Gastrocnemius medialis (tissue), 4 donors: Measurements from ENCODE around the gene LHFPL2. TPM values are rescaled to one million over a fixed set of nuclear protein-coding genes. Genes with fewer than 3 reads are reported as not detected.

Experiments
- ATAC-seq, 2 donors: fragments of 150-250 bp; one replicate each; pipeline ENCODE4 v1.9.1; 2016
- DNase-seq, 2 donors: peaks; one replicate each; pipeline ENCODE4 v3.0.0-alpha.2; 2019
- H3K27ac ChIP-seq, 4 donors: fragments of 200-600 bp; sonication (generic); 1 replicate in 1 of 4; 2 replicates in 3 of 4; pipeline ENCODE4 v1.5.1; 2016 to 2018; ENCODE audit warnings: mild to moderate bottlenecking in 2 of 4, moderate library complexity in 1 of 4
- H3K27me3 ChIP-seq, 3 donors: fragments of 200-600 bp; sonication (generic) in 2 of 3; 1 replicate in 1 of 3; 2 replicates in 2 of 3; pipeline versions ENCODE4 v1.5.1 to v1.6.0; 2016 to 2019; ENCODE audit warnings: mild to moderate bottlenecking in 1 of 3, moderate library complexity in 1 of 3
- H3K36me3 ChIP-seq, 2 donors: fragments of 200-600 bp; sonication (generic) in 1 of 2; one replicate each; pipeline ENCODE4 v1.5.1; 2017 to 2018
- H3K4me1 ChIP-seq, 2 donors: fragments of 200-600 bp; sonication (generic) in 1 of 2; one replicate each; pipeline ENCODE4 v1.5.1; 2016 to 2017; ENCODE audit warnings: mild to moderate bottlenecking in 2 of 2
- H3K4me3 ChIP-seq, 4 donors: fragments of 200-600 bp; sonication (generic) in 3 of 4; 1 replicate in 1 of 4; 2 replicates in 3 of 4; pipeline ENCODE4 v1.5.1; 2016 to 2019; ENCODE audit warnings: mild to moderate bottlenecking in 2 of 4
- H3K9me3 ChIP-seq, 3 donors: fragments of 200-600 bp; sonication (generic) in 2 of 3; 1 replicate in 1 of 3; 2 replicates in 2 of 3; pipeline ENCODE4 v1.5.1; 2016 to 2019
- POLR2A ChIP-seq, 2 donors: fragments of 450-650 bp; IDR thresholded peaks; one replicate each; pipeline ENCODE4 v1.6.1; 2017; ENCODE audit warnings: antibody characterized with exemption in 2 of 2, mild to moderate bottlenecking in 2 of 2, moderate library complexity in 2 of 2
- in situ Hi-C, 4 donors: fragments of 200-750 bp; cut with MboI; loops; one replicate each; pipeline versions ENCODE4 v1.15.0 to v1.8.0; 2017; ENCODE audit warnings: low sequenced_read_pairs in 4 of 4
- intact Hi-C: fragments of 100-400 bp; cut with DNase I; formaldehyde crosslinking; loops from one replicate; pipeline ENCODE4 v1.15.1; 2023; ENCODE audit warnings: low total_unique reads
- total RNA-seq, 4 donors: library from RNA; depleted of rRNA; stranded (reverse); fragments of >200 nt; gene quantifications; one replicate each; pipeline versions ENCODE4 v1.1.0 to v1.2.3, GENCODE V29; 2016
- TF ChIP-seq, protein P1 (sequence below), 5 experiments: fragments of 450-650 bp in 3 of 5; fragments of 200-600 bp in 2 of 5; sonication (generic) in 2 of 5; IDR thresholded peaks in 4 of 5; conservative IDR thresholded peaks in 1 of 5; 1 replicate in 4 of 5; 2 replicates in 1 of 5; pipeline ENCODE4 v1.5.1; 2016 to 2019; ENCODE audit warnings: antibody characterized with exemption in 5 of 5, mild to moderate bottlenecking in 3 of 5, moderate library complexity in 3 of 5

LHFPL2 gene
- total RNA-seq, 4 donors from 2014 or later = 3.4 to 4.7 (median 3.5) TPM

DNA sequence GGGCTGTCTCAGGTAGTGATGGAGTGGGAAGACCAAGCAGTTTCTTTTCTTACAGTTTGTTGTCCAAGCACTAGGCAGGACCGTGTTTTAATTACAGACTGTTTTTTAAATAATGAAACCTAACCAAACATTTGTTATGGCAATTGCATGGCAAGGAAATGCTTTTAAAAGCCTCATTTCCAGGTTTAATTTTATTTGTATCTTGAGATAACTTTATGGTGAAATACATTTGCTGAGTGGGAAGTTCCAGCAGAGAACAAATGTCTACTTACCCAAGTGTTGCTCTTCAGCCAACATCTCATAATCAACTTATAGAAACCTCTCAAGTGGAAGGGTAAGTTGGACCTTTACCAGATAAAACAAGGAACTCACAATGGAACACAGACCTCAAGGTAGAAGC, 11.8 kb upstream of the LHFPL2 start:
- no peaks in the 10 kb centered on the region for H3K9me3 ChIP-seq
- in situ Hi-C loops (no loop called here), intact Hi-C loops (no loop called here)
- DNase-seq (no peak), ATAC-seq (no peak)
- no peak overlapping the region for H3K27ac ChIP-seq
- H3K36me3 ChIP-seq = no peaks in the 10 kb centered on the region
- H3K4me3 ChIP-seq = no peak overlapping the region
- no peaks in the 10 kb centered on the region for H3K27me3 ChIP-seq
- TF ChIP-seq, protein P1, sequence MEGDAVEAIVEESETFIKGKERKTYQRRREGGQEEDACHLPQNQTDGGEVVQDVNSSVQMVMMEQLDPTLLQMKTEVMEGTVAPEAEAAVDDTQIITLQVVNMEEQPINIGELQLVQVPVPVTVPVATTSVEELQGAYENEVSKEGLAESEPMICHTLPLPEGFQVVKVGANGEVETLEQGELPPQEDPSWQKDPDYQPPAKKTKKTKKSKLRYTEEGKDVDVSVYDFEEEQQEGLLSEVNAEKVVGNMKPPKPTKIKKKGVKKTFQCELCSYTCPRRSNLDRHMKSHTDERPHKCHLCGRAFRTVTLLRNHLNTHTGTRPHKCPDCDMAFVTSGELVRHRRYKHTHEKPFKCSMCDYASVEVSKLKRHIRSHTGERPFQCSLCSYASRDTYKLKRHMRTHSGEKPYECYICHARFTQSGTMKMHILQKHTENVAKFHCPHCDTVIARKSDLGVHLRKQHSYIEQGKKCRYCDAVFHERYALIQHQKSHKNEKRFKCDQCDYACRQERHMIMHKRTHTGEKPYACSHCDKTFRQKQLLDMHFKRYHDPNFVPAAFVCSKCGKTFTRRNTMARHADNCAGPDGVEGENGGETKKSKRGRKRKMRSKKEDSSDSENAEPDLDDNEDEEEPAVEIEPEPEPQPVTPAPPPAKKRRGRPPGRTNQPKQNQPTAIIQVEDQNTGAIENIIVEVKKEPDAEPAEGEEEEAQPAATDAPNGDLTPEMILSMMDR (IDR thresholded peaks at IDR 0.05 in 4 of 5, conservative IDR thresholded peaks at IDR 0.05 in 1 of 5) = no peak
- no peak for TF ChIP-seq POLR2A (IDR thresholded peaks at IDR 0.05)
- peaks cover 0 to 5% of the 10 kb centered on the region in 2 donors for H3K4me1 ChIP-seq

DNA sequence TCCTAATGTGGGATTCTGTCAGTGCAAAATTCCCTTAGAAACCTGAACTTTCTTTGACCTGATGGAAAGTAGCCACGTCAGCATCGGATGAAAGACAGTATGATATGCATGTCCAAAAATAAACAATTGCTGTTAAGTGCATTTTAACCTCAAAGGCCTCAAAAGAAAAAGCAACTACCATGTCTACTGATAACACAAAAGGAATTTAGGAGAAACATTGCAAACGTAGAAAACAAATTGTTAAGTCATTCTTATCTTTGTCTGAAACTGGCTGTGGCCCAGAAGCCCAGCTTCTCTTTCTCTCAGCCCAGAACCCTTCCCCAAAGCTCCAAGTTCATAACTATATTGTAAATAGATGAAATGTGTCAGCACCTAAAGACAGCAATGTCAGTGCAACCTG, 11.1 kb upstream of the LHFPL2 start:
- H3K4me1 ChIP-seq = peaks cover 0 to 5% of the 10 kb centered on the region in 2 donors
- no peak overlapping the region for H3K4me3 ChIP-seq
- ATAC-seq (no peak), DNase-seq (no peak)
- in situ Hi-C loops = loop anchor here in 1 of 4 donors (10.0 kb wide), 1 partner anchor 195 kb away; no protein-coding TSS in a partner anchor
- H3K9me3 ChIP-seq = no peaks in the 10 kb centered on the region
- TF ChIP-seq, protein P1 (IDR thresholded peaks at IDR 0.05 in 4 of 5, conservative IDR thresholded peaks at IDR 0.05 in 1 of 5) = no peak
- no peak for TF ChIP-seq POLR2A (IDR thresholded peaks at IDR 0.05)
- H3K27ac ChIP-seq = no peak overlapping the region
- H3K36me3 ChIP-seq = no peaks in the 10 kb centered on the region
- H3K27me3 ChIP-seq = no peaks in the 10 kb centered on the region
- intact Hi-C loops = no loop called here

DNA sequence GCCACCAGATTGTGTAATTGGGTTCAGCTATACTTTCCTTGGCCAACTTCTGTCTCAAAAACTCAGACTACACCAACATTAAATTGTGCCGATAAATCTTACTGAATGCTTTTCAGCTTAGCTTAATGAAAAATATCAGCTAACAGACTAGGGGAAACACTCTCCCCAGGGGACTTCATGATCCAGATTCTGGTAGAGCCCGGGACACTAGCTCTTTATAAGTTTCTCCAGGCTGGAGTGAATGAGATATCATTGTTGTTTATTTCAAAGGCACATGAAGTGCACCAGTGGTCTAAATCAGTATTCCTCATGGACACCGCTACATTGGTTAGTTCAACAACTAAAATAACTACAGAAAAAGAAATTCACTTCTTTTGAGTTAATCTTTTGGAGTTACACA, 10.5 kb upstream of the LHFPL2 start:
- Histone ChIP-seq H3K4me3 (no peak overlapping the region), H3K36me3 (no peaks in the 10 kb centered on the region), H3K4me1 (peaks cover 0 to 5% of the 10 kb centered on the region in 2 donors), H3K9me3 (no peaks in the 10 kb centered on the region), H3K27me3 (no peaks in the 10 kb centered on the region), H3K27ac (peak overlapping the region in 1 of 4 donors; percentile 14)
- TF ChIP-seq, protein P1 (IDR thresholded peaks at IDR 0.05 in 4 of 5, conservative IDR thresholded peaks at IDR 0.05 in 1 of 5) = no peak
- no peak for TF ChIP-seq POLR2A (IDR thresholded peaks at IDR 0.05)
- in situ Hi-C loops (loop anchor here in 1 of 4 donors (10.0 kb wide), 1 partner anchor 194 kb away; no protein-coding TSS in a partner anchor), intact Hi-C loops (no loop called here)
- DNase-seq (no peak), ATAC-seq (peak in 1 of 2 donors; percentile 54)

DNA sequence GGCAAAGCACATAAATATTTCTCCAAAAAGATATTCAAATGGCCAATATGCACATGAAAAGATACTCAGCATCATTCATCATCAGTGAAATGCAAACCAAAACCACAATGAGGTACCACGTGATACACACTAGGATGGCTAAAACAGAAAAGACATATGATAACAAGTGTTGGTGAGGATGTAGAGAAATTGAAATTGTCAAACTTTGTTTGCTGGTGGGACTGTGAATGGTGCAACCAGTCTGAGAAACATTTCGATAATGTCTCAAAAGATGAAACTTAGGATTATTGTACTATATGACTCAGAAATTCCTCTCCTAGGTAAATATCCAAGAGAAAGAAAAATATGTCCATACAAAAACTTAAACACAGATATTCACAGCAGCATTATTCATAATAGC, 8.6 kb upstream of the LHFPL2 start:
- H3K4me1 ChIP-seq = peaks cover 0 to 5% of the 10 kb centered on the region in 2 donors
- H3K9me3 ChIP-seq = no peaks in the 10 kb centered on the region
- H3K4me3 ChIP-seq = no peak overlapping the region
- no peak overlapping the region for H3K27ac ChIP-seq
- DNase-seq (no peak), ATAC-seq (no peak)
- intact Hi-C loops (no loop called here), in situ Hi-C loops (loop anchor here in 1 of 4 donors (10.0 kb wide), 1 partner anchor 192 kb away; no protein-coding TSS in a partner anchor)
- no peaks in the 10 kb centered on the region for H3K27me3 ChIP-seq
- TF ChIP-seq POLR2A (IDR thresholded peaks at IDR 0.05) = no peak
- TF ChIP-seq, protein P1 (IDR thresholded peaks at IDR 0.05 in 4 of 5, conservative IDR thresholded peaks at IDR 0.05 in 1 of 5) = no peak
- no peaks in the 10 kb centered on the region for H3K36me3 ChIP-seq
